Measurements from ENCODE around the gene CAMK2D.

Gene CAMK2D

GRCh38 chr4:113762186-113763028, 869 bp upstream of the CAMK2D start:
- peak; percentile 99 to 100 for DNase-seq (ENCODE audit: low read depth in 2 of 2)

GRCh38 chr4:113760795-113761619, 531 bp downstream of the CAMK2D start:
- DNase-seq (ENCODE audit: low read depth in 2 of 2) = peak in 1 of 2 experiments; percentile 23

DNA sequence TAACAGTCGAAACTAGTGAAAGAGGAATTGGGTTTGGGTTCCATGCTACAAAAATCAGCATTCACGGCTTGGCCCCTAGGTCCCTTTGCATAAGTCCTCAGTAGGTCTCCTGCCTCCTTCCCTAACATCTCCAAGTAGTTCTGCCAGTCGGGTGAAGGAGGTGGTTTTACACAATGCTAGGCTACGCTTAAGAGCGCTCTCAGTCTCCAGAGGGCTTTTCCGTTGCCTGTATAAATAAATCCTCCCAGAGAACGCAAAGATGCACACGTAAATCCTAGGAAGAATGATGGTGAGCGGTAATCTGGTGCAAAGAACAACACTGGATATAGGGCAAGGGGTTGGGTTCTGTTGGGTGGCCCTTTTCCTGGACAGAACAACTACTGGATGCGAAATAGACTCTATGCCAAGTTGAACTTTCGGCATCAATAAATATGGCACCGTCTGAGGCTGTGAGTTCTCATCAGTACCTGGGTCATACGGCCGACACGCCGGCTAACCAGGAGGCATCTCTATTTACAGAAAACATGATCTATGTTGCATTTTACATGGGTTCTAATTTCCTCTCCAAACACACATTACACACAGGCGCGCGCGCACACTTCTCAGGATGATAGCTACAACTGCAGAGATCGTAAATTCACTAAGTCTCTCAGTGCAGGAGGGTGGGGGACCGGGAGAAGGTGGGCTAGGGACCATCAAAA, 1.3 kb downstream of the CAMK2D start:
- DNase-seq (ENCODE audit: low read depth in 2 of 2) = no peak

DNA sequence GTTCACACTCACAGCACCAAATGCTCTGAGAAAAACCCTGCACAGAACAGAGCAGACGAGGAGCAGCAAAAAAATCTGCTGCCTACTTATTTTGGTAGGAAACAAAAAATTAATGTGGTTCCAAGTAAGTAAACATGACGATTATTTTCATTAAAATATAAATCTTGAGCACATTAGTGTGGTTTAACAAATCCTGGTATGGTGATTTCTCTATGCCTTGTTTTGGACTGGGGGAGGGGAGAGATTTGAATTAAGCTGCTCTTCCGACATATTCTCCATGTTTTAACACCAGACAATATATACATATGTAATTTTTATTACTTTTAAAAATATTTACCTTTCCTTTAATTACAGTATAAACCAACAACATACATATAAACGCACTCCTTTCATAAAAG, 1.8 kb downstream of the CAMK2D start:
- no peak for DNase-seq (ENCODE audit: low read depth in 2 of 2)

- DNase-seq (ENCODE audit: low read depth in 2 of 2) = peak; percentile 77 to 83
These were observed 3.2 kb downstream of the CAMK2D start for GRCh38 chr4:113758372-113758771.

- DNase-seq (ENCODE audit: low read depth in 2 of 2) = no peak
These were observed 4.1 kb downstream of the CAMK2D start for GRCh38 chr4:113757486-113757885.

DNA sequence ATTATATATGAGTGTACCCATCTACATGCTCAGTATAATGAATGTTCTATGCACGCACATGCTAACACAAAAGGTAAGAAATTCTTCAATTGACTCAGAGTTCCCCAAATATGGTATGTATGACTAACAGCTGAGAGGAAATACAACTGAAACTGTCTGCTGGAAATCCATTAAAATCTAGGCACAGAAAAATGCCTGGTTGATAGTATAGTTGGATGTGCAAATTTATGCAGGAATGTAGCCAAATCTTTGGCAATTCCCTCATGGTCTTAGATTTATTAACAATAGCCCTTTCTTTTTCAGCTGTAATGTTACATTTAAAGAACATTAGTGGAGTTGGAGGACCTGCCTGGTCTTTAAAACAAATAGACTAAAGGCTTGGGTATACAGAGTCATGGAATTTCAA, 5.5 kb downstream of the CAMK2D start:
- DNase-seq (ENCODE audit: low read depth in 2 of 2) = peak; percentile 82 to 83

DNA sequence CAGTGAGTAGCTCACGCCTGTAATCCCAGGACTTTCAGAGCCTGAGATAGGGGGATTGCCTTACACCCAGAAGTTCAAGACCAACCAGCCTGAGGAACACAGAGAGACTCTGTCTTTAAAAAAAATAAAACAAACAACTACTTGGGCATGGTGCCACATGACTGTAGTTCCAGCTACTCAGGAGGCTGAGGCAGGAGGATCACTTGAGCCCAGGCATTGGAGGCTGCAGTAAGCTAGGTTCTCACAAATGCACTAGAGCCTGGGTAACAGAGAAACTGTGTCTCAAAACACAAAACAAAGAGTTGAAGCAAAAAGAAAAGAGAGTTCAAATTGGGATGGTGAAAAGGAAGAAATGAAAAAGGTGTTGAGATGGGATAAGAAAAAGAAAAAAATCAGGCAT, 10.8 kb downstream of the CAMK2D start:
- no peak for DNase-seq (ENCODE audit: low read depth in 2 of 2)

GRCh38 chr4:113750296-113750695, 11.2 kb downstream of the CAMK2D start:
- DNase-seq (ENCODE audit: low read depth in 2 of 2) = no peak

GRCh38 chr4:113749178-113749577, 12.4 kb downstream of the CAMK2D start:
- no peak for DNase-seq (ENCODE audit: low read depth in 2 of 2)

- no peak for DNase-seq (ENCODE audit: low read depth in 2 of 2)
These were observed 13.6 kb downstream of the CAMK2D start for GRCh38 chr4:113747949-113748348.

GRCh38 chr4:113745711-113746110, 15.8 kb downstream of the CAMK2D start:
- no peak for DNase-seq (ENCODE audit: low read depth in 2 of 2)

- DNase-seq (ENCODE audit: low read depth in 2 of 2) = no peak
These were observed 16.8 kb downstream of the CAMK2D start for GRCh38 chr4:113744667-113745240.

DNA sequence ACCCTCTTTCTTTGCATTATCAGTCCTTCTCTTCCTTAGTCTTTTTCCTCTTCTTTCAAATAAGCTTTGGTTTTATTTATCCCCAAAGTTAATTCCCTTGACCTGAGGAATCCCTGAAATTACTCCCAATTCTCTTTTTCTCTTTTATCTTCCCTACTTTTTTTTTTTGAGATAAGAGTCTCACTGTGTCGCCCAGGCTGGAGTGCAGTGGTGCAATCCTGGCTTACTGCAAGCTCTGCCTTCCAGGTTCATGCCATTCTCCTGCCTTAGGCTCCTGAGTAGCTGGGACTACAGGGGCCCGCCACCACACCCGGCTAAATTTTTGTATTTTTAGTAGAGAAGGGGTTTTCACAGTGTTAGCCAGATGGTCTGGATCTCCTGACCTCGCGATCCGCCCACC, 17.8 kb downstream of the CAMK2D start:
- no peak for DNase-seq (ENCODE audit: low read depth in 2 of 2)

GRCh38 chr4:113742643-113743042, 18.9 kb downstream of the CAMK2D start:
- no peak for DNase-seq (ENCODE audit: low read depth in 2 of 2)

DNA sequence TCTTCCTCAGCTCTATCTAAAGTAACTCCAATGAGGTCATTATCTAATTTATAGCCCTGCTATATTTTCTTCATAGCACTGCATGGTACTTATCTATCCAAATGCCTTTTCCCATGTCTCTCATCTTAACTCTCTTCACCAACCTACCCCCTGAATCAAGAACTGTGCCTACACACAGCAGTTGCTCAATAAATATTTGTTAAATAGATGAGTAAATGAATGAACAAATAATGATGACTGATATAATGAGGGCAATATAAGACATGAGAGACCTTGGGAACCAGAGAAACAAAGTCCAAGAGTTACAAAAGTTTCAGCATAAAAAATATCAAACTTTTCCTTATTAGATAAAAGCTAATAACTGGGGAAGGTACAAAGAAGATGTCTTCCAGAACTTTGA, 19.6 kb downstream of the CAMK2D start:
- no peak for DNase-seq (ENCODE audit: low read depth in 2 of 2)

- no peak for DNase-seq (ENCODE audit: low read depth in 2 of 2)
These were observed 20.6 kb downstream of the CAMK2D start for GRCh38 chr4:113740857-113741379.

DNA sequence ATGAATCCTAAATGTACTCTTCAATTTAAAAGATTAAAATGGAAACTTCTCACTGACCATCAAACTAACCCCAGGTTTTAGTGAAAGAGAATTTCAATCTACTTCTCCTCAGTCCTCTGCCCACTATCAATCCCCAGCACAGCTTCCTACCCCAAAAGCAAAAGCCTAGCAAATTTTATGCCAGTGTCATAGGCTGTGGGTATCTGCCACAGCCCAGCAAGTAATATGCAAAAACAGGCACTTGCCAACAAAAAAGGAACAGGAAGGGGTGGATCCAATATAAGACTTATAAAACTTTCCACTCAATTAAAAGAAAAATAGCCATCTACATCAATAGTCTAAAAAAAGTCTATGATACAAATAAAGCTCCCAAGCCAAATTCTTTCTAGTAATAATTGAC, 22.3 kb downstream of the CAMK2D start:
- DNase-seq (ENCODE audit: low read depth in 2 of 2) = no peak

DNA sequence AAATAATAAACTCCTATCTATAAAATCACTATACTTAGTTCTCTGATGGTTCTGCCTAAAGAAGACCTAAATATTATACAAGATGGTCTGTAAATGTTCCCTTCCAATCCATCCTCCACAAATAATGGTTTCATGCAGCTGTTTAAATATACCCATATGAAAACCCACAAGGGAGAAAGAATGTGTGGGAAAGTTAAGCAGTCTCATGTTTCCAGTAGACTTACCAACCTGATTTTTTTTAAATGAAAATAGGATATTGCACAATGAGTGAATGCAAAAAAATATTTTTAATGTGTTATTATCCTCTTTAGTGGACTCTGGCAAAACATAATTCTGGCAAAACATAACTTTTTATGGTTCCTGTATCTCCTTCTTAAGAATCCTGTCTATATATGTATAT, 23.3 kb downstream of the CAMK2D start:
- DNase-seq (ENCODE audit: low read depth in 2 of 2) = peak; percentile 51 to 68

GRCh38 chr4:113733685-113734084, 27.9 kb downstream of the CAMK2D start:
- DNase-seq (ENCODE audit: low read depth in 2 of 2) = no peak

DNA sequence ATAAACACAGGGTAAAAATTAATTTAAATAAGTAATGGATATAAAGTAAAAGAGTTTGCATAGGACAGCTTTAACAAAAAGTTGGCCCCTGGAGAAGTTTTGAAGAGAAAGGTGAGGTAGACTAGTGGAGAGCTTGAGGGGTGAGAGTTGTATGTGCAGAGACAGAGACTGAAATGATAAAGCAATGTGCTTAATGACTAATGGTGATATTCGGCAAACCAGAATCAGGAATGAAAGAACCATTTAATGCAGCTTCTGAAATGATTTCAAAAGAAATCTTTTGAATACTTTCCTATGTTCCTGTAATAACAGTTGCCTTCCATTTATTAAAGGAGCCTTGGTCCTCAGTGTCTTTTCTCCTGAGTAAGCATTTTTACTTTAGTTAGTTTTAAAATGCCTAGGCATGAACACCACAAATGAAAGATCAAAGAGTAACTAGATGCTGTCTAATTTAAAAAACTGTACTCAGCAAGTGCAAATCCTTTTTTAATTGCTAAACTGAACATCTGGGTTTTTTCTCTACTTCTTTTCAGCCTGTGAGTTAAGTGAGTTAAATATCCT, 28.5 kb downstream of the CAMK2D start:
- no peak for DNase-seq (ENCODE audit: low read depth in 2 of 2)

All from fibroblast of skin of left biceps (primary cell).